GM23248 (cell line): ENCODE measurements around the gene TOX4. TPM values are rescaled to one million over a fixed set of nuclear protein-coding genes. Genes with fewer than 3 reads are reported as not detected.
A peak's percentile ranks its signal among the peaks of the same experiment; 100 is the strongest.

Experiments
- DNase-seq: peaks from one replicate; pipeline ENCODE4 v3.0.0-alpha.2; 2015
- H2AFZ ChIP-seq: fragments of 200-600 bp; sonication (generic); 2 replicates; pipeline ENCODE4 v1.6.1; 2016; ENCODE audit warnings: antibody characterized with exemption
- H3F3A ChIP-seq: fragments of 200-600 bp; sonication (generic); 2 replicates; pipeline ENCODE4 v1.6.1; 2016; ENCODE audit warnings: mild to moderate bottlenecking, antibody characterized with exemption, mixed run types; ENCODE audit not compliant: insufficient read depth
- H3K27ac ChIP-seq: fragments of 200-600 bp; sonication (generic); 2 replicates; pipeline ENCODE4 v1.5.1; 2016; ENCODE audit warnings: mild to moderate bottlenecking
- H3K27me3 ChIP-seq: fragments of 200-600 bp; sonication (generic); replicated peaks from 2 replicates; pipeline ENCODE4 v1.6.1; 2016; ENCODE audit warnings: mild to moderate bottlenecking; ENCODE audit not compliant: insufficient read depth
- H3K36me3 ChIP-seq: fragments of 200-600 bp; sonication (generic); 2 replicates; pipeline ENCODE4 v1.6.1; 2016; ENCODE audit warnings: low read depth, mild to moderate bottlenecking
- H3K4me1 ChIP-seq: fragments of 200-600 bp; sonication (generic); 2 replicates; pipeline ENCODE4 v1.6.1; 2016; ENCODE audit warnings: mild to moderate bottlenecking; ENCODE audit not compliant: insufficient read depth
- H3K4me2 ChIP-seq: fragments of 200-600 bp; sonication (generic); one replicate; pipeline ENCODE4 v1.6.1; 2016; ENCODE audit warnings: mild to moderate bottlenecking; ENCODE audit not compliant: unreplicated experiment
- H3K4me3 ChIP-seq: fragments of 200-600 bp; sonication (generic); 2 replicates; pipeline ENCODE4 v1.5.1; 2016; ENCODE audit warnings: mild to moderate bottlenecking
- H3K79me2 ChIP-seq: fragments of 200-600 bp; sonication (generic); 2 replicates; pipeline ENCODE4 v1.6.1; 2016; ENCODE audit warnings: mild to moderate bottlenecking; ENCODE audit not compliant: insufficient read depth
- H3K9ac ChIP-seq: fragments of 200-600 bp; sonication (generic); 2 replicates; pipeline ENCODE4 v1.6.1; 2016; ENCODE audit warnings: mild to moderate bottlenecking
- H3K9me2 ChIP-seq: fragments of 200-600 bp; sonication (generic); 2 replicates; pipeline ENCODE4 v1.6.1; 2016; ENCODE audit warnings: mixed run types, mild to moderate bottlenecking, moderate library complexity; ENCODE audit not compliant: insufficient read depth
- H3K9me3 ChIP-seq: fragments of 200-600 bp; sonication (generic); one replicate; pipeline ENCODE4 v1.6.1; 2017; ENCODE audit warnings: low read depth
- H4K20me1 ChIP-seq: fragments of 200-600 bp; sonication (generic); 2 replicates; pipeline ENCODE4 v1.6.0; 2016; ENCODE audit not compliant: insufficient read depth
- EZH2 ChIP-seq: fragments of 200-600 bp; sonication (generic); IDR thresholded peaks from 2 replicates; pipeline ENCODE4 v1.6.1; 2018; ENCODE audit warnings: antibody characterized with exemption, mild to moderate bottlenecking; ENCODE audit not compliant: insufficient read depth, poor library complexity, severe bottlenecking
- EZH2phosphoT487 ChIP-seq: fragments of 200-600 bp; sonication (generic); IDR thresholded peaks from 2 replicates; pipeline ENCODE4 v1.6.1; 2018; ENCODE audit warnings: antibody characterized with exemption, moderate library complexity, mild to moderate bottlenecking, low read depth; ENCODE audit not compliant: insufficient read depth
- WGBS, 2 experiments: methylation state at CpG; one replicate each; pipeline ENCODE4 v1.1.6; 2015 to 2017; ENCODE audit warnings: low lambda C conversion rate in 2 of 2, low coverage in 1 of 2; ENCODE audit errors: missing lambda C conversion rate in 2 of 2; 5-methylcytosine and 5-hydroxymethylcytosine counted together
- in situ Hi-C: fragments of 300-500 bp; cut with MboI; formaldehyde crosslinking; loops from 2 replicates; pipeline ENCODE4 v1.15.0; 2020
- polyA plus RNA-seq: library from polyadenylated mRNA; unstranded; fragments of >200 nt; fragmentation: Nextera tagmentation; extraction: Ambion mirVana; gene quantifications from 2 replicates; pipeline ENCODE4 v1.2.1, GENCODE V29; 2016
- total RNA-seq: library from RNA; depleted of rRNA; stranded (reverse); fragments of >200 nt; shearing (Covaris generic); gene quantifications from 2 replicates; pipeline ENCODE4 v1.2.3, GENCODE V29; 2014

Gene TOX4
- total and polyA plus RNA-seq, 2 experiments from 2014 or later: 23.6 to 74.2 TPM

DNA sequence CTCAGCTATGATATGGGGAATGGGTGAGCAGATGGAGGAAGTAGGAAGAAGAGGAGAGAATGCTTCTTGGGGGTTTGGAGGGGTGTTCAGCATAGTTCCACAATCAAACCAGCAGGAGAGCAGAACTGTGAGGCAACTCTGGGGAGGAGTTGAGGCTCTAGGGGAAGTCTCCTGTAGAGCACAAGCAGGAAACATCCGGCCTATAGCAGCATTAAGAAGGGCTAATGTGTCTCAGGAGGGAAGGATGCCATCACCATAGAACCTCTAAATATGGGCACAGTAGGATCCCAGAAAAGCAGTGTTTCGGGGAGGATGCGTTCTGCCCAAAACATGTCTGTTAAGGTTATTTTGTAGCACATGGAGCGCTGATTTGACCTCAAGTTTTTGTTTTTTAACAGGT is 57.6 kb downstream of the TOX4 start:
- H2AFZ ChIP-seq: no peak overlapping the region
- no peaks in the 10 kb centered on the region for H3K36me3 ChIP-seq
- H3K79me2 ChIP-seq: no peaks in the 10 kb centered on the region
- H4K20me1 ChIP-seq: no peaks in the 10 kb centered on the region
- WGBS, 2 experiments: 48 to 59% methylated on average over 4 of the region's 4 CpGs
- H3K27me3 ChIP-seq: peaks cover 70% of the 10 kb centered on the region
- H3K27ac ChIP-seq: no peak overlapping the region
- no peaks in the 10 kb centered on the region for H3K9me2 ChIP-seq
- no peaks in the 10 kb centered on the region for H3K9me3 ChIP-seq
- no peak overlapping the region for H3K4me3 ChIP-seq
- no peaks in the 10 kb centered on the region for H3K4me1 ChIP-seq
- H3K9ac ChIP-seq: no peak overlapping the region
- H3K4me2 ChIP-seq: no peak overlapping the region
- in situ Hi-C loops: no loop called here
- no peak for DNase-seq
- TF ChIP-seq EZH2: no peak
- no peak for TF ChIP-seq EZH2phosphoT487
- no peaks in the 10 kb centered on the region for H3F3A ChIP-seq

DNA sequence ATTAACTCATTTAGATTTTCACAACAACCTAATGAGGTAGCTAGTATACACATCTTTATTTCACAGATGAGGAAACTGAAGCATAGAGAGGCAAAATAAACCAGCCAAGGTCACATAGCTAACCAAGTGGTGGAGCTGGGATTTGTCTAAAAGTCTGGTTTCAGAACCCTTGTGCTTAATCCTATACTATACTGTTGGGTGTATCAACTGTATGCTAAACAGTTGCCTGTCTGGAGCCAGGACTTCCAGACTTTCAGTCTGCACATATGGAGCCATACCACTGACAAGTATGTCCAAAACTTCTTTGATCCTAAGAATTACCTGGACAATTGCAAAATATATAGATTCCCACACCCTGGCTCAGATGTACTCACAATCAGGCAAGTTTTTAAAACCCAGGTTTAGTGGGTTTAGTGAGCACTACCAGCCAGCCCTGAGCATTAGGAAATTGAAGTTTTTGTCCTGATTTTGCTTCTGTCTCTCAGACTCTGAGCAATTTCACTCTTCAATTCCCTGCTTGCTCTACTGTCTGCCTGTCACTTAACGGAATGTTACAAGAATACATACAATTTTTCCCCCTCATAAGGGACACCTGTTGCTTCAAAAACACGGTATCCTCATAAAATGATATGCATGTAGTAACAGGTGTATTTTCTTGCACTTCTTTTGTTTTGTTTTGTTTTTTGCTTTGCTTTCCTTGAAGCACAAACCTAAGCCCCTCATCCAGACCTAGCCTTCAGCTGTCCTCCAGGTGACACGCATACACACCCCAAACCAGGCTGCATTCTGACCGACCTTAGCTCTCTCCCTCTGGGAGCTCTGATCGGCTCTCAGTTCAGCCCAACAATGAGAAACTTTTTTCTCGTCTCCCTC is 58.8 kb downstream of the TOX4 start:
- Histone ChIP-seq H3F3A (no peaks in the 10 kb centered on the region), H3K27me3 (peaks cover 68% of the 10 kb centered on the region), H3K27ac (no peak overlapping the region), H3K9me3 (no peaks in the 10 kb centered on the region), H2AFZ (peak overlapping the region; percentile 34; the same call in 1 of the 2 replicates), H3K36me3 (no peaks in the 10 kb centered on the region), H3K9me2 (no peaks in the 10 kb centered on the region), H3K79me2 (no peaks in the 10 kb centered on the region), H3K4me1 (no peaks in the 10 kb centered on the region), H3K9ac (no peak overlapping the region), H4K20me1 (no peaks in the 10 kb centered on the region), H3K4me2 (no peak overlapping the region), H3K4me3 (0 out of 2 replicates have a peak overlapping the region, but pooled peaks have one; percentile 25)
- in situ Hi-C loops: no loop called here
- 11 to 12% methylated on average over 6 of the region's 6 CpGs for WGBS, 2 experiments
- TF ChIP-seq EZH2phosphoT487 (no peak), EZH2 (peak; percentile 56)
- no peak for DNase-seq

DNA sequence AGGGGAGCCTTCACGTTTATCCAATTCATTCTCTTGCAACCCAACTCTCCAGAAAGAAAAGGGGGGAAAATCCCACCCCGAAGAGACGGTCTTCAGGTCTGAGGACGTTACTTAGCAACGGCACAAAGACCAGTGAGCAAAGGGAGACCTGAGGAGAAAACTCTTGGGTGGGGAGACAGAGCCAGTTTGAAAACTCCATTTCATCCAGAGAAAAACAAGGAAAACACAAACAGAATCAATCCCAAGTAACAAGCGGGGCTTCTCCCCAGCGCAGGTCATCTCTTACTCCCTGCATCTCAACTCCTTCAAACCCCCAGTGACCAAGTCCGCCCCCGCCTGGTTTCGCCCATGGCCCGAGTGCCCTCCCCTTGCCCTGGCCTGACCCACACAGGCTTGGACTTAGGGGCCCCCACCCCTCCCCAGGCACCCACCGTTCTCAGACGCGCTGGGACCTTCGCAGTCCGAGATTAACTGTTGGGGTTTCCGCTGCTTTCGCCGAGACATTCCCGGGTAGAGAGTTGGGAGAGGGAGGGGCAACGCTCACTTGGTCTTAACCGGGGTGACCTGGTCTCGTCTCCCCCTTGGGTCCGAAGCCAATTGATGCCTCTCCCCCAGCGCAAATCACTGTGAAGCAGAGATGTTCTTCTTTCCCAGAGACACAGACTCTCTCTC is 59.6 kb downstream of the TOX4 start:
- Histone ChIP-seq H3K4me1 (no peaks in the 10 kb centered on the region), H3K27me3 (peaks cover 64% of the 10 kb centered on the region), H3K27ac (no peak overlapping the region), H3K4me3 (peak overlapping the region; percentile 25), H3K4me2 (peak overlapping the region; percentile 41), H2AFZ (peak overlapping the region; percentile 34; the same call in 1 of the 2 replicates), H3K9ac (no peak overlapping the region), H4K20me1 (no peaks in the 10 kb centered on the region), H3K9me3 (no peaks in the 10 kb centered on the region), H3F3A (no peaks in the 10 kb centered on the region), H3K79me2 (no peaks in the 10 kb centered on the region), H3K9me2 (no peaks in the 10 kb centered on the region), H3K36me3 (no peaks in the 10 kb centered on the region)
- DNase-seq: no peak
- WGBS, 2 experiments: 2 to 4% methylated on average over 23 to 25 of the region's 25 CpGs
- in situ Hi-C loops: no loop called here
- TF ChIP-seq EZH2phosphoT487 (no peak), EZH2 (no peak)

DNA sequence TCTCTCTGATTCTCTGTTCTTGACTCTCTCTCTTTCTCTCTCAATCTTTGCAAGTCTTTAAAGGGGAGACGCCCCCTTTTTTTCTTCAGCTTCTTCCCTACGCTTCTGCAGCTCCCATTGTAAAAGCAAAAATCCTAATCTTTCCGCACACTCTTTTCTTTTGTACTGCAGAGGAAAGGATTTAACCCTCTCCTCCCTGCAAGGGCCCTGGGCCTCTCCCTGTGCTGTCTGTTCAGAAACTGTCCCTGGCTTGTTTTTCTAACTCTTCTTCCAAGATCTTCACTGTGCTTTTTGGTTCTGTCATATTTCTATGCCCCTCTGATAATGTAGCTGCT is 60.1 kb downstream of the TOX4 start:
- Histone ChIP-seq H3K9me2 (no peaks in the 10 kb centered on the region), H3K9ac (no peak overlapping the region), H3K4me3 (peak overlapping the region; percentile 25; the same call in 1 of the 2 replicates), H3K4me2 (no peak overlapping the region), H2AFZ (no peak overlapping the region; the same call in 1 of the 2 replicates), H4K20me1 (no peaks in the 10 kb centered on the region), H3K27me3 (peaks cover 64% of the 10 kb centered on the region), H3K4me1 (no peaks in the 10 kb centered on the region), H3F3A (no peaks in the 10 kb centered on the region), H3K79me2 (no peaks in the 10 kb centered on the region), H3K27ac (no peak overlapping the region), H3K36me3 (no peaks in the 10 kb centered on the region), H3K9me3 (no peaks in the 10 kb centered on the region)
- TF ChIP-seq EZH2phosphoT487 (0 out of 2 replicates have a peak, but pooled peaks have one; percentile 3), EZH2 (no peak)
- in situ Hi-C loops: no loop called here
- WGBS, 2 experiments: 6 to 8% methylated on average over 3 of the region's 3 CpGs
- no peak for DNase-seq
